ENCODE results near the gene NDST4.

NDST4 gene

GRCh38 chr4:114905017-114905416 lies 208.4 kb downstream of the NDST4 start:
- Histone ChIP-seq H3K9ac (ENCODE audit: low read depth, low read length) (no peak overlapping the region), H3K4me3 (ENCODE audit: low read depth, low read length) (no peak overlapping the region), H3K36me3 (ENCODE audit: control insufficient read depth, insufficient read depth, low read length) (no peaks in the 10 kb centered on the region), H3K4me1 (ENCODE audit: control insufficient read depth, insufficient read depth, low read length) (no peaks in the 10 kb centered on the region), H3K27ac (ENCODE audit: low read depth, low read length) (no peak overlapping the region), H3K9me3 (ENCODE audit: control insufficient read depth, insufficient read depth, low read length) (no peaks in the 10 kb centered on the region), H3K27me3 (ENCODE audit: control insufficient read depth, insufficient read depth, low read length) (no peaks in the 10 kb centered on the region)

DNA sequence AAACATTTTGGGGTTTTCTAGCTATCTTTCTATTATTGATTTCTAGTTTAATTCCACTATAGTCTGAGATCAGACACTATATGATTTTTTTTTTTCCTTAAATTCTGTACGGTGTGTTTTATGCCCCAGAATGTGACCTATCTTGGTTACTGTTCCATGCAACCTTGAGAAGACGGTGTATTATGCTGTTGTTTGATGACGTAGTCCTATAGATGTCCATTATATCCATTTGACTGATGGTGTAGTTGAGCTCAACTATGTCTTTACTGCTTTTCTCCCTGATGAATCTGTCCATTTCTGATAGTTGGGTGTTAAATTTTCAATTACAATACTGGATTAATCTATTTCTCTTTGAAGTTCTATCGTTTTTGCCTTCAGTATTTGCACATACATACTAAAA lies 212.5 kb downstream of the NDST4 start:
- H3K9ac ChIP-seq (ENCODE audit: low read depth, low read length) = no peak overlapping the region
- no peaks in the 10 kb centered on the region for H3K4me1 ChIP-seq (ENCODE audit: control insufficient read depth, insufficient read depth, low read length)
- H3K27ac ChIP-seq (ENCODE audit: low read depth, low read length) = no peak overlapping the region
- no peaks in the 10 kb centered on the region for H3K27me3 ChIP-seq (ENCODE audit: control insufficient read depth, insufficient read depth, low read length)
- no peaks in the 10 kb centered on the region for H3K9me3 ChIP-seq (ENCODE audit: control insufficient read depth, insufficient read depth, low read length)
- no peak overlapping the region for H3K4me3 ChIP-seq (ENCODE audit: low read depth, low read length)
- H3K36me3 ChIP-seq (ENCODE audit: control insufficient read depth, insufficient read depth, low read length) = no peaks in the 10 kb centered on the region

DNA sequence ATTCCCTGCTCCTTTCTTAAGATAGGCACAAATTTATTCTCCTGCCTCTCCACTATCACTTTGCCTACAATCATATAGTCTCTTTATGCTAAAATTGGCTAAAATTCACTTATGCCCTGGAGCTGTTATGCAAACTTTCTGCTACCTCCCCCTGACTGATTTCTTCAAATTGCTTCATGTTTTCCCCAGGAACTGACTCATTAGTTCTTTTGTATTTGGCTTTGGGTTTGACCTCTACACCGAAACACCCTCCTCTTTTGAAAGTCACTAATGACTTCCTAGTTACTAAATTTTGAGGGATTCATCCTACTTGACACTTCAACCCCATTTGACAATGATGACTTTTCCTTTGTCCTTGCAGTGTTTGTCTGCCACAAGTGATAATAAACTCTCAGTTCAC lies 222.6 kb downstream of the NDST4 start:
- Histone ChIP-seq H3K27ac (ENCODE audit: low read depth, low read length) (no peak overlapping the region), H3K9me3 (ENCODE audit: control insufficient read depth, insufficient read depth, low read length) (no peaks in the 10 kb centered on the region), H3K4me3 (ENCODE audit: low read depth, low read length) (no peak overlapping the region), H3K36me3 (ENCODE audit: control insufficient read depth, insufficient read depth, low read length) (no peaks in the 10 kb centered on the region), H3K4me1 (ENCODE audit: control insufficient read depth, insufficient read depth, low read length) (peaks cover 10% of the 10 kb centered on the region), H3K9ac (ENCODE audit: low read depth, low read length) (no peak overlapping the region), H3K27me3 (ENCODE audit: control insufficient read depth, insufficient read depth, low read length) (no peaks in the 10 kb centered on the region)

DNA sequence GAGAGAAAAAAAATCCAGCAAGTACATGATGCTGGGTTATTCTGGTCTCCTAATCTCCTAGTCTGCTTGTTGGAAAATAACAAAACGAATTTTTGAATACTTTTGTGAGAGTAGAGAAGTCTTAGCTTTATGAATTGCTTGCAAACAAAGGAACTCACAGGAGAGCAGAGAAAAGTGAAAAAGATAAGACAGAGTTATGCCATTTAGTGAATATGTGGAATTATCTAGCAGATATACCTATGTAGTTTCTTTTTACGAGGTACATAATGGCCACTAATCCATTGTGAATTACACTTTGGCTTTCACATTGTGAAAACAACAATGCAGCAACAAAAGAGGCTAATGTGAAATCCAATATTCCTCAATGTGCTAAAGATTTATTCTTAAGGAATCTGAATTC lies 226.7 kb downstream of the NDST4 start:
- H3K9me3 ChIP-seq (ENCODE audit: control insufficient read depth, insufficient read depth, low read length) = no peaks in the 10 kb centered on the region
- no peak overlapping the region for H3K4me3 ChIP-seq (ENCODE audit: low read depth, low read length)
- H3K4me1 ChIP-seq (ENCODE audit: control insufficient read depth, insufficient read depth, low read length) = peaks cover 10% of the 10 kb centered on the region
- H3K27ac ChIP-seq (ENCODE audit: low read depth, low read length) = no peak overlapping the region
- no peak overlapping the region for H3K9ac ChIP-seq (ENCODE audit: low read depth, low read length)
- H3K27me3 ChIP-seq (ENCODE audit: control insufficient read depth, insufficient read depth, low read length) = no peaks in the 10 kb centered on the region
- H3K36me3 ChIP-seq (ENCODE audit: control insufficient read depth, insufficient read depth, low read length) = no peaks in the 10 kb centered on the region

DNA sequence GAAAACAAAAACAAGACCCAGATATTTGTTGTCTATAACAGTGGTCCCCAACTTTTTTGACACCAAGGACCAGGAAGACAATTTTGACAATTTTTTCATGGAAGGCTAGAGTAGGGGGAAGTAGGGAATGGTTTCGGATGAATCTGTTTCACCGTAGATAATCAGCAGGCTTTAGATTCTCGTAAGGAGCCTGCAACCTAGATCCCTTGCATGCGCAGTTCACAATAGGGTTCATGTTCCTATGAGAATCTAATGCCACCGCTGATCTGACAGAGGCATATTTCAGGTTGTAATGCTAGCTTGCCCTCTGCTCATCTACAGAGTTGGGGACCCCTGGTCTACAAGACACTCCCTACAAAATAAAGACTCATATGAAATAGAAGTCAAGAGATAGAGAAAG lies 229.8 kb downstream of the NDST4 start:
- no peak overlapping the region for H3K27ac ChIP-seq (ENCODE audit: low read depth, low read length)
- H3K4me1 ChIP-seq (ENCODE audit: control insufficient read depth, insufficient read depth, low read length) = peaks cover 8% of the 10 kb centered on the region; the same call in 1 of the 2 replicates
- H3K4me3 ChIP-seq (ENCODE audit: low read depth, low read length) = no peak overlapping the region
- H3K9ac ChIP-seq (ENCODE audit: low read depth, low read length) = no peak overlapping the region
- no peaks in the 10 kb centered on the region for H3K36me3 ChIP-seq (ENCODE audit: control insufficient read depth, insufficient read depth, low read length)
- no peaks in the 10 kb centered on the region for H3K9me3 ChIP-seq (ENCODE audit: control insufficient read depth, insufficient read depth, low read length)
- no peaks in the 10 kb centered on the region for H3K27me3 ChIP-seq (ENCODE audit: control insufficient read depth, insufficient read depth, low read length)

GRCh38 chr4:114879916-114880669 lies 233.3 kb downstream of the NDST4 start:
- Histone ChIP-seq H3K9me3 (ENCODE audit: control insufficient read depth, insufficient read depth, low read length) (no peaks in the 10 kb centered on the region), H3K4me3 (ENCODE audit: low read depth, low read length) (no peak overlapping the region), H3K9ac (ENCODE audit: low read depth, low read length) (no peak overlapping the region), H3K4me1 (ENCODE audit: control insufficient read depth, insufficient read depth, low read length) (peaks cover 8% of the 10 kb centered on the region; the same call in 1 of the 2 replicates), H3K27me3 (ENCODE audit: control insufficient read depth, insufficient read depth, low read length) (no peaks in the 10 kb centered on the region), H3K36me3 (ENCODE audit: control insufficient read depth, insufficient read depth, low read length) (no peaks in the 10 kb centered on the region), H3K27ac (ENCODE audit: low read depth, low read length) (no peak overlapping the region)

DNA sequence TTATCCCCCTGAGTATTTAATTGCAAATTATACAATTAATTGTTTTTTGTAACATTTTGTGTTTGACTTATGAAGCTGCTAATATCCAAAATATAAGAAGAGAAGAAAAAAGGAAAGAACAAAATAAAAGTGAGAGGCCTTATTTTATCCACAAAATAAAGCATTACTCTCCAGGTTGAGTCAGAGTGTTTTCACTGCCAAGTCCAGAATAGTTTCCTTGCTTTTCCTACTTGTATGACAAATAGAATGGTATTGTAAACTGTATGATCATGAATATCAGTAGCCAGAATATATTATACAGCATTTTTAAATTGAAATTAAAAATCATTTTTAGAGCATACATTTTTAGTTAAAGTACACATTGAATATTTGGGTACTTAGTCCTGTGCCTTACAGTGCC lies 237.8 kb downstream of the NDST4 start:
- no peak overlapping the region for H3K9ac ChIP-seq (ENCODE audit: low read depth, low read length)
- H3K36me3 ChIP-seq (ENCODE audit: control insufficient read depth, insufficient read depth, low read length) = no peaks in the 10 kb centered on the region
- H3K4me1 ChIP-seq (ENCODE audit: control insufficient read depth, insufficient read depth, low read length) = peaks cover 8% of the 10 kb centered on the region; the same call in 1 of the 2 replicates
- H3K9me3 ChIP-seq (ENCODE audit: control insufficient read depth, insufficient read depth, low read length) = no peaks in the 10 kb centered on the region
- no peak overlapping the region for H3K4me3 ChIP-seq (ENCODE audit: low read depth, low read length)
- H3K27ac ChIP-seq (ENCODE audit: low read depth, low read length) = no peak overlapping the region
- H3K27me3 ChIP-seq (ENCODE audit: control insufficient read depth, insufficient read depth, low read length) = no peaks in the 10 kb centered on the region

- H3K9ac ChIP-seq (ENCODE audit: low read depth, low read length) = no peak overlapping the region
- no peaks in the 10 kb centered on the region for H3K9me3 ChIP-seq (ENCODE audit: control insufficient read depth, insufficient read depth, low read length)
- no peak overlapping the region for H3K27ac ChIP-seq (ENCODE audit: low read depth, low read length)
- H3K27me3 ChIP-seq (ENCODE audit: control insufficient read depth, insufficient read depth, low read length) = no peaks in the 10 kb centered on the region
- H3K4me3 ChIP-seq (ENCODE audit: low read depth, low read length) = no peak overlapping the region
- H3K36me3 ChIP-seq (ENCODE audit: control insufficient read depth, insufficient read depth, low read length) = no peaks in the 10 kb centered on the region
- H3K4me1 ChIP-seq (ENCODE audit: control insufficient read depth, insufficient read depth, low read length) = peaks cover 3% of the 10 kb centered on the region; the same call in 1 of the 2 replicates
Measured at GRCh38 chr4:114874321-114874720, 239.1 kb downstream of the NDST4 start.

GRCh38 chr4:114870987-114871386 lies 242.4 kb downstream of the NDST4 start:
- H3K27me3 ChIP-seq (ENCODE audit: control insufficient read depth, insufficient read depth, low read length) = no peaks in the 10 kb centered on the region
- H3K4me1 ChIP-seq (ENCODE audit: control insufficient read depth, insufficient read depth, low read length) = no peaks in the 10 kb centered on the region
- H3K9ac ChIP-seq (ENCODE audit: low read depth, low read length) = no peak overlapping the region
- no peaks in the 10 kb centered on the region for H3K9me3 ChIP-seq (ENCODE audit: control insufficient read depth, insufficient read depth, low read length)
- H3K36me3 ChIP-seq (ENCODE audit: control insufficient read depth, insufficient read depth, low read length) = no peaks in the 10 kb centered on the region
- H3K27ac ChIP-seq (ENCODE audit: low read depth, low read length) = no peak overlapping the region
- no peak overlapping the region for H3K4me3 ChIP-seq (ENCODE audit: low read depth, low read length)

- Histone ChIP-seq H3K4me1 (ENCODE audit: control insufficient read depth, insufficient read depth, low read length) (no peaks in the 10 kb centered on the region), H3K27me3 (ENCODE audit: control insufficient read depth, insufficient read depth, low read length) (no peaks in the 10 kb centered on the region), H3K9ac (ENCODE audit: low read depth, low read length) (no peak overlapping the region), H3K36me3 (ENCODE audit: control insufficient read depth, insufficient read depth, low read length) (no peaks in the 10 kb centered on the region), H3K27ac (ENCODE audit: low read depth, low read length) (no peak overlapping the region), H3K4me3 (ENCODE audit: low read depth, low read length) (no peak overlapping the region), H3K9me3 (ENCODE audit: control insufficient read depth, insufficient read depth, low read length) (no peaks in the 10 kb centered on the region)
Measured at GRCh38 chr4:114866901-114867670, 246.3 kb downstream of the NDST4 start.

- no peak overlapping the region for H3K9ac ChIP-seq (ENCODE audit: low read depth, low read length)
- no peak overlapping the region for H3K27ac ChIP-seq (ENCODE audit: low read depth, low read length)
- H3K36me3 ChIP-seq (ENCODE audit: control insufficient read depth, insufficient read depth, low read length) = no peaks in the 10 kb centered on the region
- H3K27me3 ChIP-seq (ENCODE audit: control insufficient read depth, insufficient read depth, low read length) = no peaks in the 10 kb centered on the region
- no peaks in the 10 kb centered on the region for H3K4me1 ChIP-seq (ENCODE audit: control insufficient read depth, insufficient read depth, low read length)
- no peak overlapping the region for H3K4me3 ChIP-seq (ENCODE audit: low read depth, low read length)
- no peaks in the 10 kb centered on the region for H3K9me3 ChIP-seq (ENCODE audit: control insufficient read depth, insufficient read depth, low read length)
Measured at GRCh38 chr4:114864060-114864459, 249.4 kb downstream of the NDST4 start.

All from HUES48 (cell line).